H1 (cell line): ENCODE results near the gene FAM50A. TPM values are rescaled to one million over a fixed set of nuclear protein-coding genes. Genes with fewer than 3 reads are reported as not detected.

ENCODE experiments used
- CTCF ChIA-PET: fragments of 300-600 bp; sonication (Branson Sonifier 250); formaldehyde crosslinking; loops from one replicate; lab custom pipeline; 2021; ENCODE audit not compliant: partially characterized antibody; lab: Charles Lee
- POLR2A ChIA-PET: fragments of 300-600 bp; sonication (Branson Sonifier 250); formaldehyde crosslinking; loops from one replicate; lab custom pipeline; 2021; ENCODE audit warnings: inconsistent platforms; ENCODE audit not compliant: partially characterized antibody; lab: Charles Lee
- DNase-seq, 2 experiments: peaks; one replicate each; pipeline versions ENCODE4 v3.0.0 to v3.0.0-alpha.2; 2010 to 2022; ENCODE audit warnings: low spot score in 2 of 2, low read depth in 1 of 2, mixed read lengths in 1 of 2
- FAIRE-seq: peaks from 2 replicates; lab custom pipeline; 2011; peaks lifted over from hg19 to GRCh38; lab: Jason Lieb, UNC
- H2AFZ ChIP-seq: 2 replicates; pipeline ENCODE4 v1.8.1; 2012; ENCODE audit warnings: low read length, inconsistent platforms
- H2AK5ac ChIP-seq: 2 replicates; pipeline ENCODE4 v1.6.1; 2013; ENCODE audit warnings: low read depth, low read length
- H2BK120ac ChIP-seq: replicated peaks from 2 replicates; pipeline ENCODE3; 2013; ENCODE audit warnings: low read depth, low read length, inconsistent platforms
- H2BK12ac ChIP-seq: 2 replicates; pipeline ENCODE4 v1.6.1; 2013; ENCODE audit warnings: low read depth, low read length
- H2BK15ac ChIP-seq: 2 replicates; pipeline ENCODE4 v1.6.1; 2013; ENCODE audit warnings: low read length
- H2BK20ac ChIP-seq: 2 replicates; pipeline ENCODE4 v1.6.1; 2013; ENCODE audit warnings: low read length
- H2BK5ac ChIP-seq: 2 replicates; pipeline ENCODE4 v1.6.1; 2013; ENCODE audit warnings: low read depth, low read length
- H3K14ac ChIP-seq: 2 replicates; pipeline ENCODE4 v1.6.1; 2013; ENCODE audit warnings: inconsistent platforms; ENCODE audit not compliant: insufficient read length
- H3K18ac ChIP-seq: 2 replicates; pipeline ENCODE4 v1.6.1; 2013; ENCODE audit warnings: low read length; ENCODE audit errors: extremely low read depth
- H3K23ac ChIP-seq: 2 replicates; pipeline ENCODE4 v1.6.1; 2013; ENCODE audit warnings: inconsistent platforms; ENCODE audit not compliant: insufficient read length
- H3K23me2 ChIP-seq: 2 replicates; pipeline ENCODE4 v1.6.1; 2013; ENCODE audit warnings: low read depth, low read length
- H3K27ac ChIP-seq: 2 replicates; pipeline ENCODE4 v1.6.1; 2011; ENCODE audit warnings: low read depth, low read length, inconsistent platforms
- H3K27me3 ChIP-seq, 4 experiments: replicated peaks in 1 of 4; 1 replicate in 1 of 4; 2 replicates in 3 of 4; pipeline versions ENCODE4 v1.6.1 to v1.8.1; 2011 to 2013; ENCODE audit warnings: low read length in 3 of 4, mild to moderate bottlenecking in 3 of 4, inconsistent platforms in 2 of 4, mixed read lengths in 2 of 4, moderate library complexity in 1 of 4; ENCODE audit not compliant: control insufficient read depth in 3 of 4, insufficient read depth in 3 of 4; ENCODE audit errors: extremely low read depth in 1 of 4
- H3K36me3 ChIP-seq, 4 experiments: 2 replicates each; pipeline versions ENCODE4 v1.6.1 to v1.8.1; 2011 to 2013; ENCODE audit warnings: mild to moderate bottlenecking in 4 of 4, low read length in 3 of 4, moderate library complexity in 2 of 4, control low read depth in 1 of 4, inconsistent platforms in 1 of 4; ENCODE audit not compliant: insufficient read depth in 4 of 4, control insufficient read depth in 2 of 4
- H3K4ac ChIP-seq: replicated peaks from 2 replicates; pipeline ENCODE3; 2013; ENCODE audit warnings: low read length, low read depth, mixed read lengths, inconsistent platforms; ENCODE audit not compliant: insufficient read length
- H3K4me1 ChIP-seq, 4 experiments: replicated peaks in 1 of 4; 1 replicate in 1 of 4; 2 replicates in 3 of 4; pipeline versions ENCODE4 v1.6.1 to v1.8.1; 2011 to 2013; ENCODE audit warnings: low read length in 3 of 4, inconsistent platforms in 2 of 4, mixed read lengths in 1 of 4; ENCODE audit not compliant: insufficient read depth in 4 of 4, control insufficient read depth in 3 of 4
- H3K4me2 ChIP-seq, 2 experiments: 2 replicates each; pipeline versions ENCODE4 v1.6.1 to v1.8.1; 2011 to 2013; ENCODE audit warnings: low read depth in 2 of 2, low read length in 2 of 2, control low read depth in 1 of 2, inconsistent platforms in 1 of 2, mild to moderate bottlenecking in 1 of 2; ENCODE audit not compliant: insufficient read depth in 1 of 2
- H3K4me3 ChIP-seq, 4 experiments: fragments of 200-600, 300-600 bp in 1 of 4; sonication (generic), shearing (Covaris generic), sonication (Bioruptor Twin) in 1 of 4; 2 replicates each; pipeline versions ENCODE4 v1.5.1 to v1.8.1; 2011 to 2016; ENCODE audit warnings: low read length in 4 of 4, low read depth in 3 of 4, control low read depth in 2 of 4, inconsistent platforms in 2 of 4, mild to moderate bottlenecking in 2 of 4, mixed read lengths in 1 of 4, moderate library complexity in 1 of 4; ENCODE audit not compliant: insufficient read depth in 2 of 4; ENCODE audit errors: extremely low read depth in 1 of 4
- H3K56ac ChIP-seq: replicated peaks from 2 replicates; pipeline ENCODE3; 2013; ENCODE audit warnings: low read depth, mild to moderate bottlenecking, mixed read lengths, low read length, inconsistent platforms; ENCODE audit not compliant: insufficient read length
- H3K79me1 ChIP-seq: 2 replicates; pipeline ENCODE4 v1.6.1; 2013; ENCODE audit warnings: low read depth, low read length, control low read depth
- H3K79me2 ChIP-seq, 2 experiments: 2 replicates each; pipeline versions ENCODE4 v1.6.1 to v1.8.1; 2012 to 2013; ENCODE audit warnings: low read length in 2 of 2, mild to moderate bottlenecking in 2 of 2, inconsistent platforms in 1 of 2; ENCODE audit not compliant: insufficient read depth in 2 of 2, control insufficient read depth in 1 of 2
- H3K9ac ChIP-seq, 4 experiments: replicated peaks in 1 of 4; 1 replicate in 1 of 4; 2 replicates in 3 of 4; pipeline versions ENCODE4 v1.6.1 to v1.8.1; 2011 to 2013; ENCODE audit warnings: low read depth in 3 of 4, low read length in 3 of 4, control low read depth in 2 of 4, mild to moderate bottlenecking in 2 of 4, moderate library complexity in 2 of 4, inconsistent platforms in 1 of 4; ENCODE audit errors: extremely low read depth in 1 of 4
- H3K9me3 ChIP-seq, 2 experiments: 2 replicates each; pipeline versions ENCODE4 v1.6.1 to v1.8.1; 2012 to 2013; ENCODE audit warnings: mild to moderate bottlenecking in 2 of 2, moderate library complexity in 2 of 2, control low read depth in 1 of 2, inconsistent platforms in 1 of 2, low read depth in 1 of 2, low read length in 1 of 2, mixed read lengths in 1 of 2; ENCODE audit not compliant: insufficient read depth in 2 of 2
- H4K20me1 ChIP-seq, 2 experiments: replicated peaks in 1 of 2; 2 replicates each; pipeline versions ENCODE3 to v1.8.1; 2011 to 2013; ENCODE audit warnings: inconsistent platforms in 2 of 2, low read length in 2 of 2, mild to moderate bottlenecking in 1 of 2; ENCODE audit not compliant: insufficient read depth in 2 of 2, control insufficient read depth in 1 of 2
- H4K5ac ChIP-seq: 2 replicates; pipeline ENCODE4 v1.6.1; 2013; ENCODE audit warnings: low read length, low read depth, mixed read lengths, inconsistent platforms; ENCODE audit not compliant: insufficient read length
- H4K8ac ChIP-seq: 2 replicates; pipeline ENCODE4 v1.8.0; 2013; ENCODE audit warnings: mild to moderate bottlenecking, moderate library complexity, low read length, inconsistent platforms; ENCODE audit not compliant: insufficient read depth; ENCODE audit errors: extremely low read depth
- H4K91ac ChIP-seq: replicated peaks from 2 replicates; pipeline ENCODE3; 2013; ENCODE audit warnings: low read length, mixed read lengths, inconsistent platforms; ENCODE audit not compliant: insufficient read length
- BACH1 ChIP-seq: IDR thresholded peaks from 2 replicates; pipeline ENCODE4 v1.6.1; 2012; ENCODE audit warnings: low read length, improper control_type of control experiment
- CBX5 ChIP-seq: fragments of 300-800, 300-1000 bp; sonication (generic); IDR thresholded peaks from 2 replicates; pipeline ENCODE4 v1.7.1; 2016; ENCODE audit warnings: antibody characterized with exemption, low read length, low read depth
- KDM1A ChIP-seq: fragments of 200-600, 300-600 bp; sonication (generic); IDR thresholded peaks from 2 replicates; pipeline ENCODE4 v1.7.1; 2016; ENCODE audit warnings: mild to moderate bottlenecking, low read length, borderline replicate concordance
- POLR2AphosphoS5 ChIP-seq: IDR thresholded peaks from 2 replicates; pipeline ENCODE4 v1.6.1; 2011; ENCODE audit warnings: low read depth, low read length
- RAD21 ChIP-seq, 2 experiments: IDR thresholded peaks in 1 of 2; conservative IDR thresholded peaks in 1 of 2; 2 replicates each; pipeline ENCODE4 v1.6.1; 2011; ENCODE audit warnings: low read depth in 2 of 2, low read length in 2 of 2, improper control_type of control experiment in 1 of 2, inconsistent platforms in 1 of 2, mild to moderate bottlenecking in 1 of 2, moderate library complexity in 1 of 2
- SIN3A ChIP-seq, 2 experiments: IDR thresholded peaks in 1 of 2; conservative IDR thresholded peaks in 1 of 2; 2 replicates each; pipeline ENCODE4 v1.6.1; 2011 to 2012; ENCODE audit warnings: low read length in 2 of 2, improper control_type of control experiment in 1 of 2, low read depth in 1 of 2, mild to moderate bottlenecking in 1 of 2
- TAF1 ChIP-seq: IDR thresholded peaks from 2 replicates; pipeline ENCODE4 v1.6.1; 2011; ENCODE audit warnings: mild to moderate bottlenecking, low read depth, low read length
- WGBS, 2 experiments: shearing (Covaris generic) in 1 of 2; methylation state at CpG; one replicate each; pipeline versions ENCODE4 v1.1.6 to v1.1.7; 2013 to 2015; ENCODE audit warnings: low lambda C conversion rate in 2 of 2, mixed read lengths in 2 of 2, inconsistent platforms in 1 of 2, low coverage in 1 of 2, missing lambda C conversion rate in 1 of 2; ENCODE audit not compliant: insufficient replicate concordance in 2 of 2, insufficient coverage in 1 of 2, insufficient read length in 1 of 2; ENCODE audit errors: extremely low coverage in 1 of 2, missing lambda C conversion rate in 1 of 2; 5-methylcytosine and 5-hydroxymethylcytosine counted together
- polyA plus RNA-seq, 7 experiments: library from polyadenylated mRNA; depleted of rRNA in 3 of 7; stranded (reverse) in 5 of 7; unstranded in 2 of 7; fragments of >200 nt in 5 of 7; fragments of 200-250 nt in 2 of 7; gene quantifications; 1 replicate in 5 of 7; 2 replicates in 1 of 7; 4 replicates in 1 of 7; pipeline versions ENCODE4 v1.2.1 to v1.2.3, GENCODE V29; 2011 to 2013; ENCODE audit warnings: missing spikeins in 2 of 7, mixed read lengths in 2 of 7
- total RNA-seq: library from RNA; stranded (reverse); fragmentation: NEBNext Ultra II Directional; extraction: Animal tissue kit (Norgen Biotek cat#: 25700); gene quantifications from 2 replicates; pipeline ENCODE4 v1.2.1, GENCODE V29; 2021

FAM50A gene
- total and polyA plus RNA-seq, 2 of the 8 experiments (the other 6 are each of a cell fraction or from before 2014, with no cell fraction given): 30.7 to 48.7 TPM

GRCh38 chrX:154435171-154435733, 8.7 kb upstream of the FAM50A start:
- Histone ChIP-seq H2BK5ac (no peak overlapping the region), H3K36me3 (peaks cover 0 to 21% (median 10%) of the 10 kb centered on the region in 4 experiments; a peak in 6 of 8 replicates), H2AFZ (no peak overlapping the region), H3K9me3 (no peaks in the 10 kb centered on the region), H3K27me3 (no peaks in the 10 kb centered on the region), H2AK5ac (no peak overlapping the region), H2BK12ac (no peak overlapping the region), H4K8ac (no peak overlapping the region; the same call in 1 of the 2 replicates), H3K4me3 (no peak overlapping the region), H4K91ac (no peak overlapping the region), H2BK15ac (no peak overlapping the region), H3K18ac (no peak overlapping the region), H3K56ac (no peak overlapping the region), H4K20me1 (peaks cover 0 to 11% of the 10 kb centered on the region in 2 experiments), H2BK20ac (no peak overlapping the region), H3K27ac (no peak overlapping the region), H3K4ac (no peak overlapping the region), H3K9ac (no peak overlapping the region), H4K5ac (no peak overlapping the region), H3K23ac (no peak overlapping the region), H3K4me1 (peaks cover 0 to 6% (median 4%) of the 10 kb centered on the region in 4 experiments; a peak in 6 of 7 replicates), H3K4me2 (no peak overlapping the region; a peak in 1 of 4 replicates), H3K14ac (no peak overlapping the region), H3K79me2 (peaks cover 0 to 17% of the 10 kb centered on the region in 2 experiments; a peak in 2 of 4 replicates), H3K79me1 (no peaks in the 10 kb centered on the region), H2BK120ac (no peak overlapping the region), H3K23me2 (peaks cover 2% of the 10 kb centered on the region; the same call in 1 of the 2 replicates)
- ChIA-PET POLR2A (interaction anchor here (0.7 to 2.6 kb wide), 5 partner anchors 10 to 64 kb away, joined by 3 to 9 read pairs (median 3); partner anchors contain the start of gene RPL10), CTCF (interaction anchor here (0.6 to 1.6 kb wide), 3 partner anchors 10 to 62 kb away, joined by 3 read pairs; no protein-coding TSS in a partner anchor)
- no peak for TF ChIP-seq POLR2AphosphoS5
- TF ChIP-seq KDM1A: no peak
- TF ChIP-seq BACH1: no peak
- no peak for TF ChIP-seq TAF1
- no peak for TF ChIP-seq CBX5
- TF ChIP-seq SIN3A (conservative IDR thresholded peaks at IDR 0.05 in 1 of 2, IDR thresholded peaks at IDR 0.05 in 1 of 2; ENCODE audit: low read depth in 1 of 2, low read length in 2 of 2): no peak
- no peak for TF ChIP-seq RAD21 (IDR thresholded peaks at IDR 0.05 in 1 of 2, conservative IDR thresholded peaks at IDR 0.05 in 1 of 2; ENCODE audit: low read depth in 2 of 2, low read length in 2 of 2)
- FAIRE-seq (no peak), DNase-seq (no peak)
- 95% methylated on average over 14 of the region's 19 CpGs; no CpG with 5 or more reads in 1 of the 2 experiments for WGBS, 2 experiments
